NK-92 treated with Interleukin-12 subunit alpha and Interleukin-12 subunit beta, amount 100 ng/mL, for 24 hours (cell line): ENCODE measurements around the gene SETDB1.

Source experiments
- DNase-seq: peaks from one replicate; lab custom pipeline; 2025; lab: John Stamatoyannopoulos, UW

The SETDB1 gene

DNA sequence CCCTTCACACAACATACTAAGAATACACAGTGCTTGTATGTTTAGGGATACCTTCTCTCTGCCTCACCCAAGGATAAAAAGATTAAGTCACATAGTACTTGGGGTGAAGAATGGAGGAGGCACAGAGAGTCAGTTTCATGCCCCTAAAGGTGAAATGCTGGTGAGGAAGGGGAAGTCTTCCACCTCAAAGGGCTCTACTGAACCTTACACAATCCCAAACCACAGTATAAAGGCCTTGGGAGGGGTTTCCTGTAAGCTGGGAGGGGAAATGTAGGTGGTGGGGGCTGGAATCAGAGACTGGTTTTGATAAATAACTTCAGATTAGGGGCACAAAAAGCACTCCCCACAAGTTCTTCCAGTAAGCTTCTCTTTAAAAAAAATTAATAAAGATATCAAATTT is 77.0 kb downstream of the SETDB1 start:
- DNase-seq = peak; percentile 20

- no peak for DNase-seq
Measured at GRCh38 chr1:151005729-151006319, 79.7 kb downstream of the SETDB1 start.

DNA sequence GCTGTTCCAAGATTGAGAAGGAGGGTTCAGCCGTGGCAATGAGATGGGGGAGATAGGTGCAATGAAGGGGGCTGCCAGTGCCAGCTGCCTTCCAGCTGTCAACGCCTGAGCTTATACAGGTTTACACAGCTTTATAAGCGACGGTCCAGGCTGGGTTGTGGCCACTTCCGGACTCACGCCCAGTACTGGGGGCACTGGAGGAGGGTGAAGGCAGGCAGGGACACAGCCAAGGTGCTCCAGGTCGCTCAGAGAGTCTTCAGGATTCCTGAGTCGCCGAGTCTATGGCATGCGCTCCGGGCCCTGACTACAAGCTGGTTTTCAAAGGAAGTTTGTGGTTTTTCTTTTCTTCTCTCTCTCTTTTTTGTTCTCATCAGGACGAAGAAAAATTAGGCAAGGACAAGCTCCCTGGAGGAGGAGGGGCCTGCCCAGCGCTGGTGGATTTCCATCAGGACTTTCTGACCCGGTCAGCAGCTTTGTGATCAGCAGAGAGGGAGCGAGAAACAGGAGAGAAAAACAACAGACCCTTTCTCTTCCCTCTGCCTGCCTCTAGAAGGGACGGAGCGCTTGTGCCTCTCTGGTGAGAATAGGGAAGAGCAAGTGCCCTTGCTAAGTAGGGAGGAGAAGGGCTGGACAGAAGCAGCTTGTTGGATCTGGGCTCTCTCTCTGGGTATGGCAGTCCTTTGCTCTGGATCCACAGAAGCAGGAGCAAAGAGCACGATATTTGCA is 80.3 kb downstream of the SETDB1 start, which contains the start of gene MINDY1:
TSS of gene MINDY1 (minus strand) at position 576 of the 726 bp plus-strand sequence. CDS start 4,285 bp downstream, outside the sequence.
- no peak for DNase-seq

DNA sequence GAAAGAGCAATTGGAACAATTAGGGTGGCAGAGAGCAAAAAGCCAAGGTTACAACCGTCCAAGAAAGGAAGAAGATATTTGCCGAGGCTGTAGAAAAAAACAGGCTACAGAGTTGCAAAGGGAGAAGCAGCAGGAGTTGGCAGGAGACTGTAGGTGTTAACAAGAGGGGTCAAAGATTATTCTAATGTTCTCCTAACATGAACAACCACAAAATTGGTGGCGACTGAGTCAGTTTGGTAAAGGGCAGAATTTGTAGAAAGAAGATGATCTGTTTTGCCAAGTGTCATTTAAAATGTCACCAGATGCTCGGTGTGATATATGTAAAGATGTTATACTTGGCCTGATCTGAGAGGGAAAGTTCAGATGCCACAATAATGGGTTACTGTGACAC is 81.7 kb downstream of the SETDB1 start:
- DNase-seq = no peak

- peak; percentile 93 for DNase-seq
Measured at GRCh38 chr1:151008244-151009205, 82.4 kb downstream of the SETDB1 start, which contains the start of gene PRUNE1. Gene PRUNE1 (plus strand): TSS chr1:151008449. CDS start chr1:151008633, 184 bp downstream.

DNA sequence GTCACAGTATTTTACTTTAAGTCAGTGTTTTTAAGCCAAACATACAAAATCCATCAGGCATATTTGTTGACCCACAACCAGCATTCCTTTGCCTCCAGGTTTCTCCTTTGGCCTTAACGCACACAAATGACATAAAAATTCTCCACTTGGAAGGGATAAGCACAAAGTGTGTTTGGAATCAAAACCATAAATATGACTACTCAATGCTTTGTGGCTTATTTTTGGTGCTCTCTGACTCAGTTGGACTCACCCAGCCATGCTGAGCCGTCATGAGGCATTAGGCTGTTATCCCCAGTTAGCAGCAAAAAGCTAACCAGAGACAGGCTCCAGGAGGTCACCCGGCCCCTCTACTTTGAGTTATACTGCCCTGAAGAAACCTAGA is 83.0 kb downstream of the SETDB1 start:
- DNase-seq = no peak

- no peak for DNase-seq
Measured at GRCh38 chr1:151009674-151010345, 83.6 kb downstream of the SETDB1 start.

DNA sequence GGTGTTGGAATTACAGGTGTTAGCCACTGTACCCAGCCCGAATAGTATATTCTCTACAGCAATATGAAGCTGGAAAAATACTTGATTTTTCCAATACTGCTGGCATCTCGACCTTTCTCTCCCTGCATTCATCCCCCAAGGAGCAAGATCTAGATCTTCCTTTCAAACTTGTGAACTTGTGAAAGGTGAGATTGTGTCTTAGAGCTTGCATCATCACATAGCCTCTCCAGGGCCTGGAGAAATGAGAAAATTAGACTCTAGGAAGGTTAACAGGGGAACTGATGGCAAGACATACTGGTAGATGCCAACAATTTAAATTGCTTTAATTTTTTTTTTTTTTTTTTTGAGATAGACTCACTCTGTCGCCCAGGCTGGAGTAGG is 84.2 kb downstream of the SETDB1 start:
- no peak for DNase-seq

GRCh38 chr1:151011154-151011850 is 85.1 kb downstream of the SETDB1 start:
- no peak for DNase-seq

GRCh38 chr1:151012684-151013471 is 86.7 kb downstream of the SETDB1 start:
- no peak for DNase-seq

DNA sequence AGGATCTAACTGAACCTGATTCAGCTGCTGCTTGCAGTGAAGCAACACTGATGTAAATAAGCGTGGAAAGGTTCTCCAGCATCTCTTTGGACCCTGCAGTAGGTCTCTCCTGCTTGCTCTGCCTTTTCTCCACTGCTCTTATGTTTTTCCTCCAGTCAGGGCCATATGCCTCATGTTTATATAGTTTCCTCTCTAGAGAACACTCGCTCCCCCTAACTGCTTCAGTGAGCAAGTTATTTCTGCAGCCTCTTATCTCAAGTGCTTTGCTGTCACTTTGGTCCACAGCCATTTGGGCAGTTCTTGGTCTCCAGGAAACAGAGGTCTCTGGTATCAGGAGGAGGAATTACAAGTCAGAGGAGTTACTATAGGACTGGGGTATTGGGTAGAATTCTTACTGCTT is 87.4 kb downstream of the SETDB1 start:
- no peak for DNase-seq
